ENCODE measurements around the gene TTC16. TPM values are rescaled to one million over a fixed set of nuclear protein-coding genes. Genes with fewer than 3 reads are reported as not detected.

Gene TTC16
- total and polyA plus RNA-seq, 2 of the 8 experiments (the other 6 are each of a cell fraction or from before 2014, with no cell fraction given), result 0.03 TPM; not detected in 1

DNA sequence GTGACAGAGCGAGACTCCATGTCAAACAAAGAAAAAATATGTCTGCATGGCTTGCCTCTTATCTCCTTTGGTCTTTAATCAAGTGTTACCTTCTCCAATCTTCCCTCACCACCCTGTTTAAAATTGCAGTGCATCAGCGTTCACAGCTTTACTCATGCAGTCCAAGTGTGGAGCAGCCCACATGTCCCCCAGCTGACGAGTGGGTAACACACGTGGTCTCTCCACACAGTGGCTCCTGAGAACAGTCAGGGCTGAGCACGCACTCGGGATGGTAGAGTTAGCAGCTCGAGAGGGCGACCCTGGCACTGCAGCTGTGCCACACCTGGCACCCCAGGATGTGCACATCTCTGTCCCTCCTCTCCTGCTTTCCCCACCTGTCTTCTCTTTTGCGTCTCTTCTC lies 35.0 kb upstream of the TTC16 start:
- Histone ChIP-seq H4K8ac (ENCODE audit: extremely low read depth, insufficient read depth, low read length) (no peak overlapping the region), H3K27me3 (replicated peaks in 1 of 4; ENCODE audit: control insufficient read depth in 3 of 4, extremely low read depth in 1 of 4, insufficient read depth in 3 of 4, low read length in 3 of 4) (no peaks in the 10 kb centered on the region), H3K27ac (ENCODE audit: low read depth, low read length) (no peak overlapping the region), H4K5ac (ENCODE audit: insufficient read length, low read depth, low read length) (no peak overlapping the region), H3K79me1 (ENCODE audit: low read depth, low read length) (no peaks in the 10 kb centered on the region), H2BK120ac (replicated peaks; ENCODE audit: low read depth, low read length) (no peak overlapping the region), H4K20me1 (replicated peaks in 1 of 2; ENCODE audit: control insufficient read depth in 1 of 2, insufficient read depth in 2 of 2, low read length in 2 of 2) (peaks cover 0 to 2% of the 10 kb centered on the region in 2 experiments), H3K9me3 (ENCODE audit: insufficient read depth in 2 of 2, low read depth in 1 of 2, low read length in 1 of 2) (no peaks in the 10 kb centered on the region), H3K4ac (replicated peaks; ENCODE audit: insufficient read length, low read depth, low read length) (no peak overlapping the region), H2BK15ac (ENCODE audit: low read length) (no peak overlapping the region), H3K23me2 (ENCODE audit: low read depth, low read length) (no peaks in the 10 kb centered on the region), H3K9ac (replicated peaks in 1 of 4; ENCODE audit: extremely low read depth in 1 of 4, low read depth in 3 of 4, low read length in 3 of 4) (0 out of 7 replicates have a peak overlapping the region, but pooled peaks of 1 of the 4 experiments have one; percentile 10), H2BK20ac (ENCODE audit: low read length) (no peak overlapping the region), H3K18ac (ENCODE audit: extremely low read depth, low read length) (no peak overlapping the region), H3K23ac (ENCODE audit: insufficient read length) (no peak overlapping the region), H3K56ac (replicated peaks; ENCODE audit: insufficient read length, low read depth, low read length) (no peak overlapping the region), H2AFZ (ENCODE audit: low read length) (no peak overlapping the region), H3K36me3 (ENCODE audit: control insufficient read depth in 2 of 4, insufficient read depth in 4 of 4, low read length in 3 of 4) (peaks cover 2 to 45% (median 16%) of the 10 kb centered on the region in 4 experiments; a peak in 5 of 8 replicates), H2AK5ac (ENCODE audit: low read depth, low read length) (no peak overlapping the region), H3K79me2 (ENCODE audit: control insufficient read depth in 1 of 2, insufficient read depth in 2 of 2, low read length in 2 of 2) (no peaks in the 10 kb centered on the region), H2BK5ac (ENCODE audit: low read depth, low read length) (no peak overlapping the region), H3K4me2 (ENCODE audit: insufficient read depth in 1 of 2, low read depth in 2 of 2, low read length in 2 of 2) (no peak overlapping the region), H3K14ac (ENCODE audit: insufficient read length) (no peak overlapping the region), H3K4me1 (replicated peaks in 1 of 4; ENCODE audit: control insufficient read depth in 3 of 4, insufficient read depth in 4 of 4, low read length in 3 of 4) (no peaks in the 10 kb centered on the region), H4K91ac (replicated peaks; ENCODE audit: insufficient read length, low read length) (no peak overlapping the region), H2BK12ac (ENCODE audit: low read depth, low read length) (no peak overlapping the region), H3K4me3 (ENCODE audit: extremely low read depth in 1 of 4, insufficient read depth in 2 of 4, low read depth in 3 of 4, low read length in 4 of 4) (no peak overlapping the region)
- POLR2A ChIA-PET (ENCODE audit: partially characterized antibody), result no interaction called here
- TF ChIP-seq YY1 (IDR thresholded peaks at IDR 0.05; ENCODE audit: low read depth, low read length), result no peak
- no peak for TF ChIP-seq EP300 (IDR thresholded peaks at IDR 0.05; ENCODE audit: borderline replicate concordance in 1 of 2, low read depth in 2 of 2, low read length in 2 of 2)
- TF ChIP-seq TAF7 (optimal IDR thresholded peaks at IDR 0.05; ENCODE audit: borderline replicate concordance, low read depth, low read length), result no peak
- no peak for TF ChIP-seq RAD21 (IDR thresholded peaks at IDR 0.05 in 1 of 2, conservative IDR thresholded peaks at IDR 0.05 in 1 of 2; ENCODE audit: low read depth in 2 of 2, low read length in 2 of 2)
- TF ChIP-seq MAFK (IDR thresholded peaks at IDR 0.05; ENCODE audit: low read depth, low read length), result no peak
- no peak for TF ChIP-seq GTF2F1 (IDR thresholded peaks at IDR 0.05; ENCODE audit: borderline replicate concordance, low read depth, low read length)
- TF ChIP-seq HDAC6 (IDR thresholded peaks at IDR 0.05; ENCODE audit: low read depth, low read length), result no peak
- no peak for TF ChIP-seq TCF12 (IDR thresholded peaks at IDR 0.05; ENCODE audit: low read depth, low read length)
- no peak for TF ChIP-seq POLR2AphosphoS5 (IDR thresholded peaks at IDR 0.05; ENCODE audit: low read depth, low read length)
- TF ChIP-seq SP2 (IDR thresholded peaks at IDR 0.05; ENCODE audit: low read length), result no peak
- TF ChIP-seq TAF1 (IDR thresholded peaks at IDR 0.05; ENCODE audit: low read depth, low read length), result no peak
- CTCF ChIA-PET (ENCODE audit: partially characterized antibody), result interaction anchor here (0.9 to 2.8 kb wide), 4 partner anchors 28 to 92 kb away, joined by 3 to 8 read pairs (median 4); partner anchors contain the start of gene TOR2A
- FAIRE-seq (no peak), DNase-seq (ENCODE audit: low read depth in 1 of 2, low spot score in 2 of 2) (no peak)
- WGBS, 2 experiments (ENCODE audit: extremely low coverage in 1 of 2, insufficient coverage in 1 of 2, insufficient read length in 1 of 2, insufficient replicate concordance in 2 of 2, low coverage in 1 of 2, low lambda C conversion rate in 2 of 2, missing lambda C conversion rate in 1 of 2), result 81% methylated on average over 9 of the region's 9 CpGs; no CpG with 5 or more reads in 1 of the 2 experiments
